ENCODE results near the gene C10orf53.

Gene C10orf53

GRCh38 chr10:49738616-49739360 is 59.3 kb downstream of the C10orf53 start:
- DNase-seq, result no peak

DNA sequence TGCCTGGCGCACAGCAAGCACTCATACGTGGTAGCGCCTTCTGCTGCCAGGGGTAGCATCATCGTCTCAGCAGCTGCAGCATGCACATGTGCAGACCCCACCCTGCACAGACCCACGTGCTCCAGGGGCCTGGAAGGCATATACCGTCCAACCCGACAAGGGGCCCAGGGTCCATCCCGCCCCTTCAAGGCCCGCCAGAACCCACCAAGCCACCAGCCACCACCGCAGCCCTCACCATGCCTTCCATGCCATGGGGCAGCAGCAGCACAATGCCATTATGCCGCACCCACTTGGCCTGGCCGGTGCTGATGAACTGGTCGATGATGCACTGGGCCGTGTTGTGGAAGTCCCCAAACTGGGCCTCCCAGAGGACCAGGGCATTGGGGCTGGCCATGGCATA is 60.0 kb downstream of the C10orf53 start:
- DNase-seq, result no peak

DNA sequence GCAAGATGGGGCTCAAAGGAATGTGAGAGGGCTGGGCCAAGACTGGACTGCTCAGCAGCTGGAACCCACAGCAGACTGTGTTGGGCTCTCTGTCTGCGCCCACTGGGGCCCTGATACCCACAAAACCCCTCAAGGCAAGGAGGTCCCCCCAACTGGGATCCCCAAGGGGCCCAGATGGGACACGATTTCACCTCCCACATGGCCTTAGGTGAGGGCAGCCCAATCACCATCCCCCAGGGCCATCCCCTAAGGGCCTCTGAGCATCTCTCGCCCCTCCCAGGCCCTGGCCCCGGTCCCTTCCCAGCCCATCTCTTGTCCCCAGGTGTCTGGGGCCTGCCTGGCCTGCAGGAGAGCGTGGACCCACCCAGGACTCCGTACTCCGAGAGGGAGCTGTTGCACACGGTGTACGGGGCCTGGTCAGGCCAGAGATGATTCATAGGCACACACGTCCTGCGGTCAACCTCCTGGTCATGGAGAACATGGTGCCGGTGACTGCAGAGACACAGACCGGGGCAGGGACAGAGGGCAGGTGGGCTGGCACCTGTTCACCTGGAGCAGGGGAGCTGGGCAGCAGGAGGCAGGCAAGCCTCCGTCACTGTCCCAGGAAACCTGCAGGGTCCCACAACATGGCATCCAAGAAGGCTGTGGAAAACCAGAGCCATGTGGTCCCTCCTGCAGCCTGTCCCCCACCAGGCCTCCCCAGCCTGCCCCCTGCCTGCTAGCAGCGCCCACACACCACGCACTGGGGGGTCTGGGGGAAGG is 61.1 kb downstream of the C10orf53 start:
- DNase-seq, result no peak

- no peak for DNase-seq
Observed at GRCh38 chr10:49741108-49741995, 61.9 kb downstream of the C10orf53 start.

GRCh38 chr10:49742683-49743463 is 63.4 kb downstream of the C10orf53 start:
- DNase-seq, result no peak

- DNase-seq, result no peak
Observed at GRCh38 chr10:49743464-49744075, 64.1 kb downstream of the C10orf53 start.

GRCh38 chr10:49744091-49744685 is 64.7 kb downstream of the C10orf53 start:
- DNase-seq, result no peak

DNA sequence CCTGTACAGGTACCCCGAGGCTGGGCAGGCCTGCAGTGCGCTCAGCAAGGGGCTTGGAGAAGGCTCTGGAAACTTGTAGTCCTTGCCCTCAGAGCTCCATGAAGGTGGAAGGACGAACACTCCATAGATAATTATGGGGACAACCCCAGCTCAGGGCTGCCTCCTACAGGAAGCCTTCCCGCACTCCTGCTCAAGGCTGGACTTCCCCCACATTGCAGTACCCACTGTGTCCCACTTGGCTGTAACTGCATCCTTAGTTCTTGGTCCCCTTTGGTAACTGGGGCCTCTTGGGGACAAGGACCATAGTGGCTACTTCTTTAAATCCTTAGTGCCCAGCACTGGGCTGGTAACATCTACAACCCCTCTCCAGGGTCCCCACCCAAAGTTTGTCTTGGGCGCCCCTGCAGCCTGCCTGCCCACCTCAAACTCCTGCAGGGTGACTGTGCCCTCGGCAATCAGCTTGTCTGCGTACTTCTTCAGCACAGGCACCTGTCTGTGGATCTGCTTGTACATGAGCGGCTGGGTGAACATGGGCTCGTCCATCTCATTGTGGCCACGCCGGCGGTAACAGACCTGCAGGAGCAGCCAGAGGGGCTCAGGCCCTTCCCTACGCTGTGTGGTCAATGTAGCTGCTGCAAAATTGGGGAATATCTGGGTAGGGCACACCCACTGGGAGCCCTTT is 65.6 kb downstream of the C10orf53 start:
- DNase-seq, result no peak

- DNase-seq, result no peak
Observed at GRCh38 chr10:49745756-49746155, 66.3 kb downstream of the C10orf53 start.

- DNase-seq, result no peak
Observed at GRCh38 chr10:49746626-49747302, 67.3 kb downstream of the C10orf53 start.
